KMS-11 (cell line): Measurements from ENCODE around the gene LMNA.
A peak's percentile ranks its signal among the peaks of the same experiment; 100 is the strongest.

Source experiments
- H2AFZ ChIP-seq: fragments of 200-600 bp; sonication (generic); 2 replicates; pipeline ENCODE4 v1.6.1; 2016; ENCODE audit warnings: antibody characterized with exemption, mixed run types, low read depth
- H3K27ac ChIP-seq: fragments of 200-600 bp; sonication (generic); 2 replicates; pipeline ENCODE4 v1.6.1; 2016; ENCODE audit warnings: mild to moderate bottlenecking, mixed run types
- H3K27me3 ChIP-seq: fragments of 200-600 bp; sonication (generic); 2 replicates; pipeline ENCODE4 v1.6.1; 2017; ENCODE audit warnings: mild to moderate bottlenecking, low read depth, mixed run types, moderate library complexity; ENCODE audit not compliant: insufficient read depth
- H3K36me3 ChIP-seq: fragments of 200-600 bp; sonication (generic); 2 replicates; pipeline ENCODE4 v1.6.1; 2017; ENCODE audit warnings: mild to moderate bottlenecking, mixed run types; ENCODE audit not compliant: insufficient read depth
- H3K4me1 ChIP-seq: fragments of 200-600 bp; sonication (generic); 2 replicates; pipeline ENCODE4 v1.6.1; 2016; ENCODE audit warnings: mild to moderate bottlenecking, low read depth, mixed run types; ENCODE audit not compliant: poor library complexity, severe bottlenecking
- H3K4me2 ChIP-seq: fragments of 200-600 bp; sonication (generic); 2 replicates; pipeline ENCODE4 v1.7.0; 2016; ENCODE audit warnings: mild to moderate bottlenecking, mixed run types
- H3K4me3 ChIP-seq: fragments of 200-600 bp; sonication (generic); IDR thresholded peaks from 2 replicates; pipeline ENCODE4 v1.6.1; 2017; ENCODE audit warnings: low read depth, low read length, mixed read lengths; ENCODE audit not compliant: insufficient read depth
- H3K79me2 ChIP-seq: fragments of 200-600 bp; sonication (generic); 2 replicates; pipeline ENCODE4 v1.6.1; 2016; ENCODE audit warnings: low read depth, mixed run types; ENCODE audit not compliant: insufficient read depth
- H3K9ac ChIP-seq: fragments of 200-600 bp; sonication (generic); 2 replicates; pipeline ENCODE4 v1.6.1; 2016; ENCODE audit warnings: mild to moderate bottlenecking, mixed run types
- H4K20me1 ChIP-seq: fragments of 200-600 bp; sonication (generic); 2 replicates; pipeline ENCODE4 v1.6.1; 2016; ENCODE audit warnings: mild to moderate bottlenecking, mixed run types; ENCODE audit not compliant: insufficient read depth
- CTCF ChIP-seq: fragments of 200-600 bp; sonication (generic); conservative IDR thresholded peaks from 2 replicates; pipeline ENCODE4 v1.6.1; 2017; ENCODE audit warnings: low read depth, mild to moderate bottlenecking, antibody characterized with exemption, low read length, moderate library complexity, mixed read lengths

Gene LMNA

GRCh38 chr1:156138458-156138867, 24.0 kb downstream of the LMNA start:
- peaks cover 8% of the 10 kb centered on the region for H3K4me1 ChIP-seq
- H3K4me3 ChIP-seq: no peak overlapping the region
- TF ChIP-seq CTCF: no peak
- no peak overlapping the region for H3K4me2 ChIP-seq
- H3K79me2 ChIP-seq: no peaks in the 10 kb centered on the region
- H4K20me1 ChIP-seq: no peaks in the 10 kb centered on the region
- no peak overlapping the region for H3K9ac ChIP-seq
- H2AFZ ChIP-seq: no peak overlapping the region
- no peak overlapping the region for H3K27ac ChIP-seq
- no peaks in the 10 kb centered on the region; the same call in 1 of the 2 replicates for H3K36me3 ChIP-seq
- H3K27me3 ChIP-seq: no peaks in the 10 kb centered on the region

GRCh38 chr1:156140879-156141707, 26.6 kb downstream of the LMNA start:
- H3K4me1 ChIP-seq: peaks cover 26% of the 10 kb centered on the region
- H4K20me1 ChIP-seq: no peaks in the 10 kb centered on the region
- H3K79me2 ChIP-seq: no peaks in the 10 kb centered on the region
- H3K36me3 ChIP-seq: no peaks in the 10 kb centered on the region; the same call in 1 of the 2 replicates
- H3K27me3 ChIP-seq: no peaks in the 10 kb centered on the region
- no peak overlapping the region for H3K4me2 ChIP-seq
- no peak overlapping the region for H2AFZ ChIP-seq
- H3K4me3 ChIP-seq: no peak overlapping the region
- H3K27ac ChIP-seq: no peak overlapping the region
- TF ChIP-seq CTCF: peak; percentile 95
- no peak overlapping the region for H3K9ac ChIP-seq

GRCh38 chr1:156143765-156144489, 29.4 kb downstream of the LMNA start:
- no peak overlapping the region for H3K27ac ChIP-seq
- H3K79me2 ChIP-seq: no peaks in the 10 kb centered on the region

GRCh38 chr1:156144742-156145141, 30.2 kb downstream of the LMNA start:
- H3K79me2 ChIP-seq: no peaks in the 10 kb centered on the region
- H2AFZ ChIP-seq: no peak overlapping the region
- no peak overlapping the region for H3K27ac ChIP-seq
- no peak overlapping the region for H3K9ac ChIP-seq
- no peak overlapping the region for H3K4me3 ChIP-seq
- no peak for TF ChIP-seq CTCF
- peaks cover 34% of the 10 kb centered on the region for H3K4me1 ChIP-seq
- H4K20me1 ChIP-seq: no peaks in the 10 kb centered on the region
- H3K27me3 ChIP-seq: peaks cover 10% of the 10 kb centered on the region; the same call in 1 of the 2 replicates
- no peak overlapping the region for H3K4me2 ChIP-seq
- no peaks in the 10 kb centered on the region for H3K36me3 ChIP-seq

More at GRCh38 chr1:156143765-156144489, 29.4 kb downstream of the LMNA start:
- no peak for TF ChIP-seq CTCF
- H3K9ac ChIP-seq: no peak overlapping the region
- no peaks in the 10 kb centered on the region for H3K36me3 ChIP-seq
- H3K4me3 ChIP-seq: no peak overlapping the region
- H2AFZ ChIP-seq: no peak overlapping the region
- peaks cover 34% of the 10 kb centered on the region for H3K4me1 ChIP-seq
- no peak overlapping the region for H3K4me2 ChIP-seq
- no peaks in the 10 kb centered on the region for H4K20me1 ChIP-seq
- H3K27me3 ChIP-seq: peaks cover 10% of the 10 kb centered on the region; the same call in 1 of the 2 replicates
